PC-9 (cell line): ENCODE results near the gene IGFL1. TPM values are rescaled to one million over a fixed set of nuclear protein-coding genes. Genes with fewer than 3 reads are reported as not detected.

Experiments used
- BruUV-seq: library from RNA; stranded (reverse); fragments of 400-500 nt; replicated peaks from 2 replicates; lab custom pipeline; 2021; lab: Mats Ljungman, UMichigan
- CTCF ChIA-PET: fragments of 300-600 bp; sonication (Branson Sonifier 250); formaldehyde crosslinking; loops from one replicate; lab custom pipeline; 2022; ENCODE audit warnings: antibody characterized with exemption; lab: Charles Lee
- POLR2A ChIA-PET: fragments of 300-600 bp; sonication (Branson Sonifier 250); formaldehyde crosslinking; loops from one replicate; lab custom pipeline; 2022; ENCODE audit warnings: antibody characterized with exemption; ENCODE audit not compliant: unreplicated experiment; lab: Charles Lee
- DNase-seq, 2 experiments: peaks; one replicate each; pipeline versions ENCODE4 v3.0.0 to v3.0.0-alpha.2; 2015 to 2022; ENCODE audit warnings: mixed read lengths in 1 of 2
- H2AFZ ChIP-seq: fragments of 200-600 bp; sonication (generic); 2 replicates; pipeline ENCODE4 v1.8.1; 2017; ENCODE audit warnings: antibody characterized with exemption
- H3F3A ChIP-seq: fragments of 200-600 bp; sonication (generic); 2 replicates; pipeline ENCODE4 v1.8.1; 2017; ENCODE audit warnings: antibody characterized with exemption, mild to moderate bottlenecking, low read depth; ENCODE audit not compliant: insufficient read depth
- H3K27ac ChIP-seq: fragments of 200-600 bp; sonication (generic); 2 replicates; pipeline ENCODE4 v1.6.1; 2016; ENCODE audit warnings: mixed run types
- H3K27me3 ChIP-seq: fragments of 200-600 bp; sonication (generic); 2 replicates; pipeline ENCODE4 v1.6.1; 2016; ENCODE audit warnings: low read depth, mixed run types; ENCODE audit not compliant: insufficient read depth
- H3K36me3 ChIP-seq: fragments of 200-600 bp; sonication (generic); 2 replicates; pipeline ENCODE4 v1.6.1; 2016; ENCODE audit warnings: low read depth, mixed run types
- H3K4me1 ChIP-seq: fragments of 200-600 bp; sonication (generic); replicated peaks from 2 replicates; pipeline ENCODE4 v1.6.1; 2016; ENCODE audit warnings: mixed run types; ENCODE audit not compliant: insufficient read depth
- H3K4me2 ChIP-seq: fragments of 200-600 bp; sonication (generic); 2 replicates; pipeline ENCODE4 v1.6.1; 2017; ENCODE audit warnings: mixed run types
- H3K4me3 ChIP-seq: fragments of 200-600 bp; sonication (generic); 2 replicates; pipeline ENCODE4 v1.6.1; 2016; ENCODE audit warnings: mixed run types
- H3K79me2 ChIP-seq: fragments of 200-600 bp; sonication (generic); 2 replicates; pipeline ENCODE4 v1.6.1; 2017; ENCODE audit warnings: low read depth, mixed run types
- H3K9me2 ChIP-seq: fragments of 200-600 bp; sonication (generic); 2 replicates; pipeline ENCODE4 v1.8.1; 2017; ENCODE audit warnings: mild to moderate bottlenecking; ENCODE audit not compliant: insufficient read depth
- H3K9me3 ChIP-seq: fragments of 200-600 bp; sonication (generic); 2 replicates; pipeline ENCODE4 v1.8.1; 2016; ENCODE audit warnings: low read depth; ENCODE audit not compliant: insufficient read depth
- H4K20me1 ChIP-seq: fragments of 200-600 bp; sonication (generic); 2 replicates; pipeline ENCODE4 v1.8.1; 2017; ENCODE audit not compliant: insufficient read depth
- EZH2 ChIP-seq: fragments of 200-600 bp; sonication (generic); IDR thresholded peaks from 2 replicates; pipeline ENCODE4 v1.8.0; 2017; ENCODE audit warnings: antibody characterized with exemption, low read depth
- intact Hi-C: fragments of 100-400 bp; cut with micrococcal nuclease; formaldehyde crosslinking; loops from one replicate; pipeline ENCODE4 v1.10.0; 2022; ENCODE audit not compliant: unreplicated experiment
- total RNA-seq: library from RNA; stranded (reverse); gene quantifications from 2 replicates; pipeline ENCODE4 v1.2.3, GENCODE V29; 2021
- TF ChIP-seq, protein P1 (sequence below): fragments of 200-600 bp; sonication (generic); conservative IDR thresholded peaks from 2 replicates; pipeline ENCODE4 v1.6.1; 2017; ENCODE audit warnings: mixed run types, antibody characterized with exemption, mild to moderate bottlenecking, moderate library complexity

The IGFL1 gene
- total RNA-seq, 1 experiment from 2014 or later = 2.6 TPM

DNA sequence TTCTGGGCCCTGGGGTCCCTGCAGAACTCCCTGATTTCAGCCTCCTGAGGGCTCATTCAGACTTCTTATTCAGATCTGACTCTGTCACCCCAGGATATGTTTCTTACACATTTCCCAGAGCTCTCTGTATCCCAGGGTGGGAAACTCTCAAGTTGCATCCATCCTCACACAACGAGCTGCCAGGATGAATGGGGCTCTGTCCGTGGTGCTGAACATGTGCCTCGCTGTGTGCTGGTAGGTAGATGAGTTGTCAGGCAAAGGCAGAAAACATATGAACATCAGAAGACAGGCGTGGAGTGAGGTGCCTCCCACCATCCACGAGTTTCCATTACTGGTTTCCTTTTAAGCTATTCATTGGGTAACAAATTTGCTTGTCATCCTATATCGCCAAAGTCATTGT is 11.4 kb upstream of the IGFL1 start:
- no peaks in the 10 kb centered on the region for H3K79me2 ChIP-seq
- ChIA-PET POLR2A (no interaction called here), CTCF (no interaction called here)
- no peaks in the 10 kb centered on the region for H3K9me3 ChIP-seq
- H3K4me3 ChIP-seq = no peak overlapping the region
- DNase-seq = no peak
- no peak for TF ChIP-seq EZH2
- TF ChIP-seq, protein P1, sequence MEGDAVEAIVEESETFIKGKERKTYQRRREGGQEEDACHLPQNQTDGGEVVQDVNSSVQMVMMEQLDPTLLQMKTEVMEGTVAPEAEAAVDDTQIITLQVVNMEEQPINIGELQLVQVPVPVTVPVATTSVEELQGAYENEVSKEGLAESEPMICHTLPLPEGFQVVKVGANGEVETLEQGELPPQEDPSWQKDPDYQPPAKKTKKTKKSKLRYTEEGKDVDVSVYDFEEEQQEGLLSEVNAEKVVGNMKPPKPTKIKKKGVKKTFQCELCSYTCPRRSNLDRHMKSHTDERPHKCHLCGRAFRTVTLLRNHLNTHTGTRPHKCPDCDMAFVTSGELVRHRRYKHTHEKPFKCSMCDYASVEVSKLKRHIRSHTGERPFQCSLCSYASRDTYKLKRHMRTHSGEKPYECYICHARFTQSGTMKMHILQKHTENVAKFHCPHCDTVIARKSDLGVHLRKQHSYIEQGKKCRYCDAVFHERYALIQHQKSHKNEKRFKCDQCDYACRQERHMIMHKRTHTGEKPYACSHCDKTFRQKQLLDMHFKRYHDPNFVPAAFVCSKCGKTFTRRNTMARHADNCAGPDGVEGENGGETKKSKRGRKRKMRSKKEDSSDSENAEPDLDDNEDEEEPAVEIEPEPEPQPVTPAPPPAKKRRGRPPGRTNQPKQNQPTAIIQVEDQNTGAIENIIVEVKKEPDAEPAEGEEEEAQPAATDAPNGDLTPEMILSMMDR = no peak
- H3K4me2 ChIP-seq = no peak overlapping the region
- peaks cover 24% of the 10 kb centered on the region for H3F3A ChIP-seq
- no TSS peak for BruUV-seq
- no peak overlapping the region for H2AFZ ChIP-seq
- intact Hi-C loops = no loop called here
- no peaks in the 10 kb centered on the region for H3K9me2 ChIP-seq
- H4K20me1 ChIP-seq = no peaks in the 10 kb centered on the region
- no peaks in the 10 kb centered on the region for H3K27me3 ChIP-seq
- no peaks in the 10 kb centered on the region for H3K36me3 ChIP-seq
- H3K4me1 ChIP-seq = peaks cover 29% of the 10 kb centered on the region
- no peak overlapping the region for H3K27ac ChIP-seq

DNA sequence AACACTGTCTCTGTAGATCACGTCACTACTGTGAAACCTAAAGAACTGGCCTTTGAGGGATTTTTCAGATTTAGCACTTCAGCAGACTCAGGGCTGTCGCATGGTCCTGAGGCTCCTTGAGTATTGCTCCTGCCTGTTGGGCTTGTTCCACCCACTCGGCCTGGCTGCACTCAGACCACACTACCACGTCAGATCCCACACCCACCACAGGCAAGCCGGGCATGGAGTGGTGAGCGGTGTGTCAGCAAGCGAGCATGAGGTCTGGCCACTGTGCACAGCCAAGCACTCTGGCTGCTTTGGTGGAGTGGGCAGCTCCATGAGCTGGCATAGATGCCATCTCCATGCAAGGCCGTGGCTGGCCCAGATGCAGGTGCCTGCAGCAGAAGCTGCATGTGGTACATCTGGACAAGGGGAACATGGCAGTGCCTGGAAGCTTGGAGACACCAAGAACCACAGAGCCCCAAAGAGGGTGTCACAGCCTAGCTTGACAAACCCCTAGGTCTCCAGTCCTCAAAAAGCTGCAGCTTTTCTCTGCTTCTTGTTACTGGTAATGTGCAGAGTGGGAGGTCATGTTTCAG is 9.4 kb upstream of the IGFL1 start:
- no peak for DNase-seq
- no peaks in the 10 kb centered on the region for H3K36me3 ChIP-seq
- no peak overlapping the region for H3K4me2 ChIP-seq
- no TSS peak for BruUV-seq
- H2AFZ ChIP-seq = no peak overlapping the region
- peaks cover 33% of the 10 kb centered on the region for H3F3A ChIP-seq
- ChIA-PET CTCF (no interaction called here), POLR2A (no interaction called here)
- H3K4me1 ChIP-seq = peaks cover 46% of the 10 kb centered on the region
- intact Hi-C loops = no loop called here
- H4K20me1 ChIP-seq = no peaks in the 10 kb centered on the region
- no peaks in the 10 kb centered on the region for H3K79me2 ChIP-seq
- TF ChIP-seq EZH2 = no peak
- no peaks in the 10 kb centered on the region for H3K9me2 ChIP-seq
- no peaks in the 10 kb centered on the region for H3K27me3 ChIP-seq
- no peaks in the 10 kb centered on the region for H3K9me3 ChIP-seq
- H3K27ac ChIP-seq = no peak overlapping the region
- H3K4me3 ChIP-seq = no peak overlapping the region

DNA sequence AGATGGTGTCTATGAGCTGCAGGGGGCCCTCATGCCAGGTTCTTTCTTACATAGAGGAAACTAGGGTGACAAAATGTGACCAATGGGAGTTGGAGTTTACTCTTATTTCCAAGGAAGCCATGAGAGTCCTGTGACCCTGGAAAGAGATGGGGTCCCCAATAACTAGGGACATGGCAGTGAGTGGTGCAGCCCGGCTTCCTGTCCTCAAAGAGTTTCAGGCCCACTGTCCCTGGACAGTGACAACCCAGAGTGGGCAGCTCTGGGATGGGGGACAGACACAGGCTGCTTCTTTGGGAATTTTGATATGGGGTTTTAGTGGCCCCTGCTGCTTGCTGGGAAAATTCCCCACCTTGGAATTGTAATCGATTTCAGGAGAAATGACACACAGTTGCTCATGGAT is 8.4 kb upstream of the IGFL1 start:
- no peak overlapping the region for H2AFZ ChIP-seq
- DNase-seq = no peak
- no peaks in the 10 kb centered on the region for H3K27me3 ChIP-seq
- H3K9me2 ChIP-seq = no peaks in the 10 kb centered on the region
- H3K4me1 ChIP-seq = peaks cover 56% of the 10 kb centered on the region
- H3K4me2 ChIP-seq = peak overlapping the region; percentile 66
- no peaks in the 10 kb centered on the region for H3K79me2 ChIP-seq
- H3F3A ChIP-seq = peaks cover 43% of the 10 kb centered on the region
- CTCF ChIA-PET = no interaction called here
- H3K4me3 ChIP-seq = no peak overlapping the region
- H3K27ac ChIP-seq = peak overlapping the region; percentile 84
- intact Hi-C loops = no loop called here
- no peaks in the 10 kb centered on the region for H3K36me3 ChIP-seq
- no peaks in the 10 kb centered on the region for H4K20me1 ChIP-seq
- TF ChIP-seq EZH2 = no peak
- TF ChIP-seq, protein P1 = no peak
- BruUV-seq = no TSS peak
- H3K9me3 ChIP-seq = no peaks in the 10 kb centered on the region
- POLR2A ChIA-PET = no interaction called here
